Hepatocyte (in vitro differentiated cells): ENCODE results near the gene C20orf144. TPM values are rescaled to one million over a fixed set of nuclear protein-coding genes. Genes with fewer than 3 reads are reported as not detected.

ENCODE experiments used
- DNase-seq: peaks from one replicate; pipeline ENCODE4 v3.0.0-alpha.2; 2016; ENCODE audit warnings: low spot score
- H2AFZ ChIP-seq: fragments of 200-600 bp; sonication (generic); 2 replicates; pipeline ENCODE4 v1.6.0; 2016; ENCODE audit warnings: antibody characterized with exemption, mild to moderate bottlenecking
- H3K27ac ChIP-seq: fragments of 200-600 bp; sonication (generic); 2 replicates; pipeline ENCODE4 v1.5.1; 2016; ENCODE audit warnings: mild to moderate bottlenecking
- H3K27me3 ChIP-seq: fragments of 200-600 bp; sonication (generic); 2 replicates; pipeline ENCODE4 v1.6.1; 2016
- H3K36me3 ChIP-seq: fragments of 200-600 bp; sonication (generic); replicated peaks from 2 replicates; pipeline ENCODE4 v1.5.1; 2016; ENCODE audit warnings: low read depth; ENCODE audit not compliant: insufficient read depth
- H3K4me1 ChIP-seq: fragments of 200-600 bp; sonication (generic); 2 replicates; pipeline ENCODE4 v1.5.1; 2016; ENCODE audit warnings: mild to moderate bottlenecking, moderate library complexity; ENCODE audit not compliant: insufficient read depth
- H3K4me2 ChIP-seq: fragments of 200-600 bp; sonication (generic); 2 replicates; pipeline ENCODE4 v1.6.0; 2016
- H3K4me3 ChIP-seq: fragments of 200-600 bp; sonication (generic); 2 replicates; pipeline ENCODE4 v1.5.1; 2016; ENCODE audit warnings: mild to moderate bottlenecking
- H3K79me2 ChIP-seq: fragments of 200-600 bp; sonication (generic); 2 replicates; pipeline ENCODE4 v1.6.0; 2017; ENCODE audit warnings: mild to moderate bottlenecking
- H3K9me2 ChIP-seq: fragments of 200-600 bp; sonication (generic); replicated peaks from 2 replicates; pipeline ENCODE4 v1.6.0; 2017; ENCODE audit warnings: mild to moderate bottlenecking; ENCODE audit not compliant: insufficient read depth
- H3K9me3 ChIP-seq: fragments of 200-600 bp; sonication (generic); 2 replicates; pipeline ENCODE4 v1.5.1; 2016; ENCODE audit warnings: low read depth, mild to moderate bottlenecking
- H4K20me1 ChIP-seq: fragments of 200-600 bp; sonication (generic); 2 replicates; pipeline ENCODE4 v1.6.0; 2016; ENCODE audit warnings: mild to moderate bottlenecking; ENCODE audit not compliant: insufficient read depth, poor library complexity, severe bottlenecking
- WGBS: methylation state at CpG from one replicate; pipeline ENCODE4 v1.1.6; 2016; ENCODE audit warnings: low lambda C conversion rate; ENCODE audit errors: missing lambda C conversion rate; 5-methylcytosine and 5-hydroxymethylcytosine counted together
- polyA plus RNA-seq: library from polyadenylated mRNA; unstranded; fragments of >200 nt; fragmentation: Nextera tagmentation; extraction: Ambion mirVana; gene quantifications from 2 replicates; pipeline ENCODE4 v1.2.1, GENCODE V29; 2016
- total RNA-seq: library from RNA; depleted of rRNA; stranded (reverse); fragments of >200 nt; gene quantifications from 2 replicates; pipeline ENCODE4 v1.2.3, GENCODE V29; 2014
- TF ChIP-seq, protein P1 (sequence below): fragments of 200-600 bp; sonication (generic); IDR thresholded peaks from 2 replicates; pipeline ENCODE4 v1.5.1; 2016; ENCODE audit warnings: antibody characterized with exemption, mild to moderate bottlenecking; ENCODE audit not compliant: poor library complexity

Gene C20orf144
- total and polyA plus RNA-seq, 2 experiments from 2014 or later, result 0.30 to 0.46 TPM

DNA sequence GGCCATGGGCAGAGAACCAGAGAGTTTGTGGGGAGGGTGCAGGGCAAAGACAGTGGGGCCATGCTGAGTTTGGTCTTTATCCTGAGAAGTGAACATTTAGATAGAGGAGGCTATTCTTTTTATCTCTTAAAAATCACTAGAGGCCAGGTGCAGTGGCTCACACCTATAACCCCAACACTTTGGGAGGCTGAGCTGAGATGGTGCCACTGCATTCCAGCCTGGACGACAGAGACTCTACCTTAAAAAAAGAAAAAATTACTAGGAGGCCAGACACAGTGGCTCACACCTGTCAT lies 49.3 kb downstream of the C20orf144 start:
- no peaks in the 10 kb centered on the region for H3K36me3 ChIP-seq
- no peaks in the 10 kb centered on the region for H3K27me3 ChIP-seq
- H3K4me3 ChIP-seq, result no peak overlapping the region
- 65% methylated on average over 1 of the region's 1 CpG for WGBS
- H2AFZ ChIP-seq, result no peak overlapping the region
- no peak for DNase-seq
- H3K27ac ChIP-seq, result no peak overlapping the region
- H3K79me2 ChIP-seq, result no peaks in the 10 kb centered on the region
- TF ChIP-seq, protein P1, sequence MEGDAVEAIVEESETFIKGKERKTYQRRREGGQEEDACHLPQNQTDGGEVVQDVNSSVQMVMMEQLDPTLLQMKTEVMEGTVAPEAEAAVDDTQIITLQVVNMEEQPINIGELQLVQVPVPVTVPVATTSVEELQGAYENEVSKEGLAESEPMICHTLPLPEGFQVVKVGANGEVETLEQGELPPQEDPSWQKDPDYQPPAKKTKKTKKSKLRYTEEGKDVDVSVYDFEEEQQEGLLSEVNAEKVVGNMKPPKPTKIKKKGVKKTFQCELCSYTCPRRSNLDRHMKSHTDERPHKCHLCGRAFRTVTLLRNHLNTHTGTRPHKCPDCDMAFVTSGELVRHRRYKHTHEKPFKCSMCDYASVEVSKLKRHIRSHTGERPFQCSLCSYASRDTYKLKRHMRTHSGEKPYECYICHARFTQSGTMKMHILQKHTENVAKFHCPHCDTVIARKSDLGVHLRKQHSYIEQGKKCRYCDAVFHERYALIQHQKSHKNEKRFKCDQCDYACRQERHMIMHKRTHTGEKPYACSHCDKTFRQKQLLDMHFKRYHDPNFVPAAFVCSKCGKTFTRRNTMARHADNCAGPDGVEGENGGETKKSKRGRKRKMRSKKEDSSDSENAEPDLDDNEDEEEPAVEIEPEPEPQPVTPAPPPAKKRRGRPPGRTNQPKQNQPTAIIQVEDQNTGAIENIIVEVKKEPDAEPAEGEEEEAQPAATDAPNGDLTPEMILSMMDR, result no peak
- H4K20me1 ChIP-seq, result no peaks in the 10 kb centered on the region
- no peaks in the 10 kb centered on the region for H3K4me1 ChIP-seq
- no peak overlapping the region for H3K4me2 ChIP-seq
- H3K9me2 ChIP-seq, result no peaks in the 10 kb centered on the region
- no peaks in the 10 kb centered on the region for H3K9me3 ChIP-seq

Other genes with a start within 250 kb of the C20orf144 start
- gene SNTA1, start 218.6 kb upstream of the C20orf144 start, total RNA-seq, result 24.5 and 28.0 TPM in 2 replicates
- 24.0 and 24.6 TPM in 2 replicates for gene SNTA1, start 218.6 kb upstream of the C20orf144 start, polyA plus RNA-seq
- 29.2 and 31.1 TPM in 2 replicates for gene CBFA2T2, start 172.2 kb upstream of the C20orf144 start, total RNA-seq
- 33.1 and 37.5 TPM in 2 replicates for gene CBFA2T2, start 172.2 kb upstream of the C20orf144 start, polyA plus RNA-seq
- 0.17 and 0.24 TPM in 2 replicates for gene ACTL10, start 4.6 kb downstream of the C20orf144 start, total RNA-seq
- gene ACTL10, start 4.6 kb downstream of the C20orf144 start, polyA plus RNA-seq, result 1.6 and 2.6 TPM in 2 replicates
- gene NECAB3, start 12.1 kb downstream of the C20orf144 start, total RNA-seq, result 46.2 and 50.6 TPM in 2 replicates
- 55.4 and 64.9 TPM in 2 replicates for gene NECAB3, start 12.1 kb downstream of the C20orf144 start, polyA plus RNA-seq
- gene E2F1, start 24.1 kb downstream of the C20orf144 start, total RNA-seq, result 9.1 and 11.0 TPM in 2 replicates
- gene E2F1, start 24.1 kb downstream of the C20orf144 start, polyA plus RNA-seq, result 11.8 and 14.3 TPM in 2 replicates
- 3.9 and 4.1 TPM in 2 replicates for gene PXMP4, start 58.0 kb downstream of the C20orf144 start, total RNA-seq
- 4.7 and 4.8 TPM in 2 replicates for gene PXMP4, start 58.0 kb downstream of the C20orf144 start, polyA plus RNA-seq
- gene ZNF341, start 69.7 kb downstream of the C20orf144 start, total RNA-seq, result 1.2 and 2.3 TPM in 2 replicates
- 3.1 and 3.6 TPM in 2 replicates for gene ZNF341, start 69.7 kb downstream of the C20orf144 start, polyA plus RNA-seq
- 95.1 and 101 TPM in 2 replicates for gene CHMP4B, start 149.0 kb downstream of the C20orf144 start, total RNA-seq
- gene CHMP4B, start 149.0 kb downstream of the C20orf144 start, polyA plus RNA-seq, result 7.3 and 8.1 TPM in 2 replicates